Neural cell (in vitro differentiated cells): ENCODE measurements around the gene INTS7. TPM values are rescaled to one million over a fixed set of nuclear protein-coding genes. Genes with fewer than 3 reads are reported as not detected.

Experiments used
- H2AFZ ChIP-seq: fragments of 200-600, 300-800 bp; sonication (generic), shearing (Covaris generic); 2 replicates; pipeline ENCODE4 v1.6.0; 2014; ENCODE audit warnings: low read depth, mild to moderate bottlenecking, antibody characterized with exemption, low read length, moderate library complexity
- H3F3A ChIP-seq: fragments of 200-600 bp; shearing (Covaris generic); 2 replicates; pipeline ENCODE4 v1.6.1; 2016; ENCODE audit warnings: mild to moderate bottlenecking, moderate library complexity, mixed read lengths, antibody characterized with exemption, low read length; ENCODE audit not compliant: insufficient read depth, poor library complexity, severe bottlenecking
- H3K27ac ChIP-seq: fragments of 200-600, 300-800 bp; sonication (generic), shearing (Covaris generic); 2 replicates; pipeline ENCODE4 v1.5.1; 2014; ENCODE audit warnings: mild to moderate bottlenecking, low read length, moderate library complexity
- H3K27me3 ChIP-seq: fragments of 300-800, 200-600 bp; sonication (generic), shearing (Covaris generic); 2 replicates; pipeline ENCODE4 v1.6.0; 2014; ENCODE audit warnings: mild to moderate bottlenecking, low read depth, low read length, moderate library complexity; ENCODE audit not compliant: insufficient read depth
- H3K36me3 ChIP-seq: fragments of 300-800, 200-600 bp; sonication (generic), shearing (Covaris generic); 2 replicates; pipeline ENCODE4 v1.5.1; 2014; ENCODE audit warnings: mild to moderate bottlenecking, antibody characterized with exemption, low read length, moderate library complexity; ENCODE audit not compliant: insufficient read depth
- H3K4me2 ChIP-seq: fragments of 300-800, 200-600 bp; sonication (generic), shearing (Covaris generic); 2 replicates; pipeline ENCODE4 v1.6.0; 2014; ENCODE audit warnings: mild to moderate bottlenecking, low read length
- H3K4me3 ChIP-seq: fragments of 300-800, 200-600 bp; sonication (generic), shearing (Covaris generic); 2 replicates; pipeline ENCODE4 v1.5.1; 2014; ENCODE audit warnings: mild to moderate bottlenecking, low read length, moderate library complexity
- H3K79me2 ChIP-seq: fragments of 200-600 bp; shearing (Covaris generic); replicated peaks from 2 replicates; pipeline ENCODE4 v1.6.0; 2014; ENCODE audit warnings: mild to moderate bottlenecking, low read length, moderate library complexity; ENCODE audit not compliant: insufficient read depth
- H3K9ac ChIP-seq: fragments of 300-800, 200-600 bp; sonication (generic), shearing (Covaris generic); 2 replicates; pipeline ENCODE4 v1.6.1; 2016; ENCODE audit warnings: mild to moderate bottlenecking, low read length, mixed read lengths
- H3K9me2 ChIP-seq: fragments of 200-600 bp; shearing (Covaris generic); 2 replicates; pipeline ENCODE4 v1.6.1; 2016; ENCODE audit warnings: mild to moderate bottlenecking, low read length, mixed read lengths; ENCODE audit not compliant: insufficient read depth
- H3K9me3 ChIP-seq: fragments of 200-600, 300-800 bp; sonication (generic), shearing (Covaris generic); 2 replicates; pipeline ENCODE4 v1.6.1; 2016; ENCODE audit warnings: mild to moderate bottlenecking, mixed run types, low read length, moderate library complexity, mixed read lengths
- H4K20me1 ChIP-seq: fragments of 200-600 bp; shearing (Covaris generic); 2 replicates; pipeline ENCODE4 v1.6.1; 2016; ENCODE audit warnings: mild to moderate bottlenecking, mixed run types; ENCODE audit not compliant: insufficient read depth
- CTCF ChIP-seq: fragments of 450-650 bp; IDR thresholded peaks from 2 replicates; pipeline ENCODE4 v1.5.1; 2014; ENCODE audit warnings: antibody characterized with exemption, mild to moderate bottlenecking, moderate library complexity; ENCODE audit not compliant: poor library complexity, severe bottlenecking
- EP300 ChIP-seq: fragments of 450-650 bp; conservative IDR thresholded peaks from 2 replicates; pipeline ENCODE4 v1.6.1; 2014; ENCODE audit warnings: antibody characterized with exemption, mild to moderate bottlenecking, moderate library complexity; ENCODE audit not compliant: poor library complexity, severe bottlenecking
- EZH2 ChIP-seq: fragments of 200-600, 300-800 bp; shearing (Covaris generic), sonication (generic); IDR thresholded peaks from 2 replicates; pipeline ENCODE4 v1.6.1; 2014; ENCODE audit warnings: antibody characterized with exemption, low read length, borderline replicate concordance, mild to moderate bottlenecking; ENCODE audit not compliant: insufficient read depth, poor library complexity, severe bottlenecking
- MXI1 ChIP-seq: fragments of 450-650 bp; conservative IDR thresholded peaks from 2 replicates; pipeline ENCODE4 v1.6.1; 2014; ENCODE audit warnings: antibody characterized with exemption, mild to moderate bottlenecking; ENCODE audit not compliant: poor library complexity, severe bottlenecking
- POLR2AphosphoS5 ChIP-seq: IDR thresholded peaks from 2 replicates; pipeline ENCODE4 v1.6.1; 2012
- RAD21 ChIP-seq: fragments of 450-650 bp; conservative IDR thresholded peaks from 2 replicates; pipeline ENCODE4 v1.6.1; 2014; ENCODE audit warnings: antibody characterized with exemption, mild to moderate bottlenecking, moderate library complexity
- REST ChIP-seq: IDR thresholded peaks from 2 replicates; pipeline ENCODE4 v1.6.1; 2012; ENCODE audit warnings: borderline replicate concordance
- SMC3 ChIP-seq: fragments of 450-650 bp; conservative IDR thresholded peaks from 2 replicates; pipeline ENCODE4 v1.6.1; 2014; ENCODE audit warnings: antibody characterized with exemption, mild to moderate bottlenecking, moderate library complexity; ENCODE audit not compliant: poor library complexity
- TAF1 ChIP-seq: IDR thresholded peaks from 2 replicates; pipeline ENCODE4 v1.6.1; 2012; ENCODE audit warnings: low read depth
- polyA plus RNA-seq: library from polyadenylated mRNA; depleted of rRNA; stranded (reverse); fragments of >200 nt; gene quantifications from 2 replicates; pipeline ENCODE4 v1.2.3, GENCODE V29; 2014

The INTS7 gene
- polyA plus RNA-seq, 1 donor from 2014 or later = 23.6 TPM

GRCh38 chr1:212035835-212036605, 663 bp upstream of the INTS7 start:
- peaks cover 7% of the 10 kb centered on the region for H3F3A ChIP-seq
- H3K9me3 ChIP-seq = no peaks in the 10 kb centered on the region
- peak overlapping the region; percentile 70 for H2AFZ ChIP-seq
- no peaks in the 10 kb centered on the region for H4K20me1 ChIP-seq
- peak overlapping the region; percentile 79 for H3K4me2 ChIP-seq
- peaks cover 73% of the 10 kb centered on the region for H3K79me2 ChIP-seq
- no peaks in the 10 kb centered on the region for H3K36me3 ChIP-seq
- TF ChIP-seq SMC3 (no peak), RAD21 (no peak), POLR2AphosphoS5 (no peak), MXI1 (no peak), TAF1 (no peak), EP300 (no peak), CTCF (no peak), EZH2 (no peak), REST (no peak)
- no peak overlapping the region for H3K27ac ChIP-seq
- H3K4me3 ChIP-seq = peak overlapping the region; percentile 80
- no peak overlapping the region for H3K9ac ChIP-seq
- no peaks in the 10 kb centered on the region for H3K9me2 ChIP-seq
- no peaks in the 10 kb centered on the region for H3K27me3 ChIP-seq

GRCh38 chr1:212034516-212035122, 738 bp downstream of the INTS7 start:
- H3K27ac ChIP-seq = peak overlapping the region; percentile 88
- no peaks in the 10 kb centered on the region for H3K27me3 ChIP-seq
- peak overlapping the region; percentile 80 for H2AFZ ChIP-seq
- TF ChIP-seq RAD21 (peak; percentile 69), REST (no peak)
- H3K36me3 ChIP-seq = no peaks in the 10 kb centered on the region
- H3K4me2 ChIP-seq = peak overlapping the region; percentile 79
- peak overlapping the region; percentile 80 for H3K4me3 ChIP-seq
- no peaks in the 10 kb centered on the region for H4K20me1 ChIP-seq
- H3K9me2 ChIP-seq = no peaks in the 10 kb centered on the region
- H3K79me2 ChIP-seq = peaks cover 75% of the 10 kb centered on the region
- peak overlapping the region; percentile 77 for H3K9ac ChIP-seq
- peaks cover 7% of the 10 kb centered on the region for H3F3A ChIP-seq
- H3K9me3 ChIP-seq = no peaks in the 10 kb centered on the region
